Peyer's patch (tissue), 4 donors: ENCODE measurements around the gene PRRT3.

ENCODE experiments used
- CTCF ChIP-seq, 6 experiments: fragments of 450-650 bp in 4 of 6; fragments of 200-600 bp in 2 of 6; sonication (generic) in 1 of 6; IDR thresholded peaks; one replicate each; pipeline ENCODE4 v1.5.1; 2017 to 2019; ENCODE audit warnings: antibody characterized with exemption in 6 of 6, mild to moderate bottlenecking in 3 of 6, moderate library complexity in 1 of 6
- POLR2A ChIP-seq, 2 donors: fragments of 450-650 bp; IDR thresholded peaks; one replicate each; pipeline ENCODE4 v1.5.1; 2017; ENCODE audit warnings: antibody characterized with exemption in 2 of 2, mild to moderate bottlenecking in 2 of 2, moderate library complexity in 2 of 2

- TF ChIP-seq CTCF (IDR thresholded peaks at IDR 0.05) (no peak), POLR2A (IDR thresholded peaks at IDR 0.05) (no peak)
Measured at GRCh38 chr3:9942934-9943690, 9.1 kb downstream of the PRRT3 start.
